NCI-H2171 (cell line): Measurements from ENCODE around the gene DBR1.

Experiments
- DNase-seq: peaks from one replicate; lab custom pipeline; 2025; lab: John Stamatoyannopoulos, UW

The DBR1 gene

DNA sequence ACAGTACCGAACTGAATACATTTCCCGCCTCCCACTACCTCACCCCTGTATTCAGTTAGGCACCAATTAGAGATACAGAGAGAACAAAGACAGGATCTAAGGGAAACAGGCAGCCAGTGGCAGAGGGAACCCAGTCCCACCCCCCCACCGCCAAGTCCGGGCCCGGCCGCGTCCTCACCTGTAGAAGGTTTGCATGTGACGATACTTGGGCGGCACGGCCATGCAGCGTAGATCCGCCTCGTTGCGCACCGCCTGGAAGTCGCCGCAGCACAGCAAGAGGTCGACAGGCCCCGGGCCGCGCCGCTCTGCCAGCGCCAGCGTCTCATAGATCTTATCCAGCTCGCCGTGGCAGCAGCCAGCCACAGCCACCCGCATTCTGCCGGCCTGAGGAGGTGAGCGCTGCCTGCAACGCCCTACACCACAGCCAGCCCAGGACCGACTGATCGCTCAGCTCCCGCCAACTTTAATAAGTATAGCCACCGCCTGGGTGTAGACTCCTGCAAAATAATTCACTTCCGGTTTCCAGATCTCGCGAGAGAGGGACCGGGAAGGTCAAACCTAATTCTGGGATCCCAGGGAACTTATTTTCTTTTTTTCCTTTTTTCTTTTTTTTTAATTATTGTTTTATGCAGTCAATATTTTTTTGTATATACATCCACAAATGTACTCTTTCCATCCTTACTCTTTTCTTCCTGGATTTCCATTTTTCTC is at the start of gene DBR1:
Gene DBR1 (minus strand): TSS at position 501 of the 711 bp plus-strand sequence. CDS start 126 bp downstream, at position 375.
- DNase-seq = peak; percentile 83

DNA sequence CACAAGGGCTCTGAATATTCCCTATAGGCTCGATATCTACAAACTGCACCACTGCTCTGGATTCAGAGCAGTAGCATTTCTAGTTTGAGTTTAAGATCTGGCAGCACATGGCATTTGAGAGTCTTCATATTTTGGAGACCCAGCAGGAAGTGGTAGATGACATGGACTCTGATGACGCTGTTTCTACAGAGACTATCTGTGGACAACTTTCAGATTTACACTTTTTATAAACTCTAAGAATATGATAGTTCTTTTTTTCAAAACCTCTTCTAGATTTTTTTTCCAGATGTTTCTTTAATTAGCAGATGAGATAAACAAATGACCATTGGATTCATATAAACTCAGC is 48.2 kb upstream of the DBR1 start:
- DNase-seq = no peak

DNA sequence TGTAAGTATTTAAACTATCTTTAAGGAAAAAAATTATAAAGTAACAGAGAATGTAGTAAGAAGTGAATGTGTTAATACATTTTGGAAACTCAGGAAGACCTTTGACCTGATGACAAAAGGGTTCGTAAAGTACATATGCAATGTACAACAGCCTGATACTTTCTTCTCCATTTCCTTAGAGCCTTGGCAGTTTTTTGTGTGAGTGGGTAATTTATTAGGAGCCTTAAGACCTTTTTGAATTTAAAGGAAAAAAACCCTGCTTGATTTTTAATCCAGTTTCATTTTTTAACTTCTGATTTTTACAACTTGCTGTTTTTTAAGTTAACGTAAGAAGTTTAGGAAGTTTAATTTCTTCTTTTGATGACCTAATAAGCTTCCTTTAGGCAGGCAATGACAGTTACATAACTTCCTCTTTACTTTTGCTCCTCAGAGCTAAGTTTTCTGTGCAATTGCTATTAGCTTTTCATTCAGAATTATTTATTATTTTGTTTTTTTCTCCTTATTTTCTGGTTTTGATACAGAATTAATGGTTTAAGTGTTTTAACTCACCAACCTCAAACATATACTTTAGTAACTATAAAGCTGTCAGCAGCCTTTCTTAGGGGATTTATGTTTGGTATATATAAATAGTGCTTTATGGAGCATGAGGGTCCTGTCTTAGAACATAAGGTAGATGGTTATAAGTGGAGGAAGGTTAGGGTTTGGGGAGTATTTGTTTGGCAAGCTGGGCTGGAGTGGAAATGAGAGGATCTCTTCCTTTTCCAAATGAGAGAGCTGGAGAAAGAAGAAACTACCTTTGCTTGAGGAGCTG is 47.6 kb upstream of the DBR1 start:
- DNase-seq = no peak

DNA sequence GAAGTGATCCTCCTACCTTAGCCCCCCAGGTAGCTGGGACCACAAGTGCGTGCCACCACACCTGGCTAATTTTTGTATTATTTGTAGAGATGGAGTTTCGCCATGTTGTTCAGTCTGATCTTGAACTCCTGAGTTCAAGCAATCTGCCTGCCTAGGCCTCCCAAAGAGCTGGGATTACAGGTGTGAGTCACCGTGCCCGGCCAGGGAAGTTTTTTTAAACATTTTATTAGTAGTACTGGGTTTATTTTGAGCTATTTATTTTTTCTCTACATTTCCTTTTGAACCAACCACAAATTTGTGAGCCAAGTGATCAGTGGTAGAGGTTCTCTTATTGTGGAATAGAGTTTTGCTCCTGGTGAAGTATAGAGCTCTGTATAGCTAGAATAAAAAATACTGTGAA is 46.1 kb upstream of the DBR1 start:
- no peak for DNase-seq

DNA sequence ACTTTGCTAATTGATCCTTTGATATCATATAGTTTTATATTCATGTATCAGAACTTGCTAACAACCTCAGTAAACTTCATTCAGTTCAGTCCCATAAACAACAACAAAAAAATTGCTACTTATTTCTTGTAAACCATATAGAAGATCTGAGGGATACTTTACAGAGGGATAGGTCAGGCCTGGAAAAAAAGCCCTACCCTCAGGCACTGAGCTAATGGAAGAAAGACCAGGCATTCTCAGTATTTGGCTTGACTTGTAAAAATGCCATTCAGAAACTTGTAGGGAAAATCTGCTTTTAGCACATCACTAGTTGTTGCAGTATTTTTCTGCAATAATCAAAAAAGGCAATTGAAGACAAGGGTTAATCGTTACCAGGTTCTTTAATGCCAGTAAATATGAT is 45.5 kb upstream of the DBR1 start:
- no peak for DNase-seq

DNA sequence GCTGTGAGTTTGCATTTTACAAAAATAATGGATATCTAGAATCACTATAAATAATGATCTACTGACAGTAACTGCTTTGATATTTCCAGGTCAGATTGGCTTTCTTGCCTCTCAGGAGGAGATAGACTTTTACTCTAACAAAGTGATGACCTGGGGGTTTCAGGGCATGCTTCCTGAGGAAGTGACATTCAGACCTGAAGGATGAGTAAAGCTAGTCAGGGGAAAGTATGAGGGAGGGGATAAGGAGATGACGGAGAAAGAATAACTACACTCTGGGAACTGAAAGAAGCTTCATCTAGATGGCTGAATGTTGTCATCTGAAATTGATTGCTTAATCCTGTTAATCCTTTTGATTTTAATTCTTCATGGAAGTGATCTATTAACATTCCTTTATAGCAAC is 44.5 kb upstream of the DBR1 start:
- no peak for DNase-seq

DNA sequence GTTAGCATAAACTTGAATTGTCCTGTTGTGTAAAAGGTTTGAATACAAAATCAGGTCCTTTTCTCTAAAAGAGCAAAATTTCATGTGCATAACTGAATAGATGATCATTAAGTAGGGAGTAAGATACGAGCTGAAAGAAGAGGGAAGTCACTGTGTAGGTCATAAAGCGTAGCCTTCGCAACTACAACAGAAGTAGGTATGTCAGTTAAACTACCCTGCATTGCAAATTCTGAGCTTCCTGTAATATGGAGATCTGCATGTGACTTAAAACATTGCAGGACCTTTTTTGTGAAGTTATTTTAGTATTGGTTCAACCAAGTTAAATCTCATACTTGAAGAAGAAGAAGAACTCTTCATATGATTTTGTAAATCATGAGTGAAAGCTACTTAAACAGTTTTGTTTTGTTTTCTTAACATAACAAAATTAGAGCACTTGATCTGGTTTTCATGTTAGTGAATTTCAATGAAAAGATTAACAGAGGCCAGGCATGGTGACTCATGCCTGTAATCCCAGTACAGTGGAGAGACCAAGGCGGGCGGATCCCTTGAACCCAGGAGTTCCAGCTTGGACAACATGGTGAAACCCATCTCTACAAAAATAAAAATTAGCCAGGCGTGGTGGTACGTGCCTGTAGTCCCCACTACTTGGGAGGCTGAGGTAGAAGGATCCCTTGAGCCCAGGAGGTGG is 38.8 kb upstream of the DBR1 start:
- no peak for DNase-seq

- no peak for DNase-seq
These were observed 35.8 kb upstream of the DBR1 start for GRCh38 chr3:138210528-138210927.

GRCh38 chr3:138206196-138206595 is 31.5 kb upstream of the DBR1 start:
- no peak for DNase-seq

GRCh38 chr3:138205527-138205926 is 30.8 kb upstream of the DBR1 start:
- no peak for DNase-seq

DNA sequence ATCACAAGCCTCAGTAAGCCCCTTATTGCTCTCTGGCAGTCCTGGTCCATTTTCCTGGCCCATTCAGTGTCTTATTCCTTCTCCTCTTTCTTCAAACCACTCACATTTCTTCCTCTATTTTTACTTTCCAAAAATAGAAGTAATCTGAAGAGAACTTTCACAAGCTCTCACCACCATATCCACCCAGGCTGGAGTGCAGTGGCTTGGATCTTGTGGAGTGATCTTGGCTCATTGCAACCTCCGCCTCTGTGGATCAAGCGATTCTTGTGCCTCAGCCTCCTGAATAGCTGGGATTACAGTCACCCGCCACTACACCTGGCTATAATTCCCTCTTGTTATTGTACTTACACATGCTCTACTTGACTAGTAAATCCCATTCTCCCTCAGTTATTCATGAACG is 29.2 kb upstream of the DBR1 start:
- no peak for DNase-seq

- DNase-seq = no peak
These were observed 28.4 kb upstream of the DBR1 start for GRCh38 chr3:138202945-138203701.

DNA sequence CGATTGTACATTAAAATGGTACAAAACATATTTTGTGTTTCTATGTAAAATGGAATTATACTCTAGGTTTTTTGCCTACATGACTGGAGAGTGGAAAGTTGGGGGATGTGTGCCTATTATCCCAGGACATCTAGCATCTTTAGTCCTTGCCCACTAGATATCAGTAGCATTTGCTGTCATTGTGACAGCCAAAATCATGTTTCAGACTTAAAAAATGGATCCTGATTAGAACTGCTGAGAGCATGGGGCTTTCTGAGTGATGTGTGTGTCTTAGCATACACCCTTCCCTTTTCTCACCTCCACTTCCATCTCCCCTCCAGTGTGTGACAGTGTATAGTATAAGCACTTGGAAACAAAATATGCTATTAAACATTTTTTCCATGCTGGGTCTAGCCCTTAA is 25.7 kb upstream of the DBR1 start:
- DNase-seq = no peak

GRCh38 chr3:138199851-138200250 is 25.1 kb upstream of the DBR1 start:
- no peak for DNase-seq

DNA sequence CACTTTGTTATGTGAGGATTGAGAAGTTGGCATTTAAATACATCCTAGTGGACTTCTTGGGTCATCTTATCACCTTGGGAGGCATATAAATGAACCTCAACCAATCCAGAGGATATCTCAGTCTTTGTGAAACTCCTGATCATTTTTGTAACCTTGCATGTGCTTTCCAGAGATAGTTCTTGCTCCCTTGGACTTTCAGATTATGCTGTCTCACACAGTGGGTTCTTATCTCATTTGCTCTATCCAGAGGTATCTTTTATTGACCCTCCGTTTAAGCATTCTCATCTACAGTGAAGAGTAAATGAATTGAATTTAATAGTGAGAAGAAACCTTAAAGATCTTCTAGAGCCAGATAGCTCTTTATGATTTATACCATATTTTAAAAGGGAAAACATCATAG is 22.8 kb upstream of the DBR1 start:
- no peak for DNase-seq

GRCh38 chr3:138197058-138197457 is 22.3 kb upstream of the DBR1 start:
- no peak for DNase-seq

GRCh38 chr3:138196023-138196422 is 21.3 kb upstream of the DBR1 start:
- no peak for DNase-seq

DNA sequence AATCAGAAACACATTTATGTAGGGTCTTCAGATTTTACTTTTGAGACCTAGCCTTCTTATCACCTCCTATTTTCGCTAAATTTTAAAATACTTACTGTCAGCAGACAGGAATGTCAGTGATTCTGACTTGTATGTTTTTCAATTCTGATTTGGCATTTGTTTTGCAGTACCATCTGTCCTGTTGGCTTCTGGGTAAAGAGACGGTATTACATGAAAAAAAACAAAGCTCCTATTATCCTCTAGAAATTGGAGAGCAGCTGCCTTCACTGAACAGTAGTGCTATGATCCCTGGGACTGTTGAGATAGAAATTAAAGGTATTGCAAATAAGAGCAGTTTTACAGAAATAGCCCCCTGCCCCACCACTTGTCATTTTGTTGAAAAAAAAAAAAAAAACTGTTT is 20.8 kb upstream of the DBR1 start:
- DNase-seq = peak; percentile 65

DNA sequence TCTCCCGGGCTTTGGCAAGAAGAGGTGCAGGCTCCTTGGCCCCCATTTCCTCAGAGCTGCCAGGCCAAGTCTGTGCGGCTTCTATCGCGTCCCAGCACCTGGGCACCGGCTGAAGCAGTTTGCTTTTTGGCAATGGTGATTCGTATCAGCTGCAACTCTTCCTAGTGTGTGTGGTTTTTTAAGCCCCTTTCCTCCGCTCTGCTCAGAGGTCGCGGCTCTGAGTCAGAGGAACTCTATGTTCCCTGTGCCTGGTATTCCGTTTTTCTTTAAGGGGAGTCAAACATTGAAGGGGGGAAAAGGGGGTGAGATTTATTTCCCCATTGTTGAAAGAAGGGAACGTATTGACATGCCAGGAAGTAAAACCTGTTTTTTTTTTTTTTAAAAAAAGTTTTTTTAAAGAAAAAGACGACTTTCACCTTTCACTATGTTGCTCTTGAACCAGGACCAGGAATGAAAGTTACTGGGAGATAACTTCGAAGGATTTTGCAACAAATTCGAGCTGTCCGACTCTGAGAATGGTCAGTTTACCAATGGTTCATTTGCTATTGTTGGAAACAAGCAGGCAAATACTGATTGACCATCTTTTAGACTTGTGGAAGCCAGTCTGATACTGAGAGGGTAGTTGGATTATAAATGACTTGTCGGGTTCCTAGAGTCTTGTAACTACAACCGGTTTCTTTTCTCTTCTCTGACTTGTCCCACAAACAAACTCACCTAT is 13.5 kb upstream of the DBR1 start:
- no peak for DNase-seq

- DNase-seq = peak; percentile 68
These were observed 12.7 kb upstream of the DBR1 start, which contains the start of gene ARMC8 for GRCh38 chr3:138187296-138188012. TSS of gene ARMC8 (plus strand) at chr3:138187301. CDS start at chr3:138187555, 254 bp downstream.

DNA sequence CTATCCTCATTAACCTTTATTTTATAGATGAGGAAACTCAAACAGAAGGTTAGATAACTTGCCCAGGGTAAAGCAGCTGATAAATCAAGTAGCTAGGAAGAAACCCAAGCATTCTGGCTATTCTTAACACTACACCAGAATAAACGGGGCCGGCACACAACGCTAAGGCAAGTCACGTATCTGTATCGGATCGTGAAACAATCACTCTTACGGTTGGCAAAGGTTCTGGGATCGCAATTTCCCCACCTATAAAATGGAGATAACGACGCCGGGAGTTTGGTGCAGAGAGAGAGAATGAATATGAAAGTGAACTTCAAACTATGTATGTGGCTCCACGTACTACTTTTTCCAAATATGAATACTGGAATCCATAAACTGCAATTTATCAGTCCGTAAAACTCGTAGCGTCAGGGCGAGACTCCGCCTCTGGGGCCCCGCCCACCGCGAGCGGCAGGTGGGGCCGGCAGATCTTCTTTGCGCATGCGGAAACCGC is 12.1 kb upstream of the DBR1 start:
- DNase-seq = peak; percentile 93
